ENCODE results near the gene COL6A2.

Gene COL6A2

GRCh38 chr21:46141767-46142581 lies 44.1 kb downstream of the COL6A2 start:
- Histone ChIP-seq H3K4me2 (ENCODE audit: low read length) (no peak overlapping the region), H3K79me2 (ENCODE audit: control insufficient read depth, low read length) (no peaks in the 10 kb centered on the region), H3F3A (ENCODE audit: control insufficient read depth, insufficient read depth) (no peaks in the 10 kb centered on the region), H3K4me1 (ENCODE audit: control insufficient read depth, low read length) (no peaks in the 10 kb centered on the region), H3K9me2 (replicated peaks; ENCODE audit: control insufficient read depth, low read length) (no peaks in the 10 kb centered on the region), H3K36me3 (ENCODE audit: control insufficient read depth, low read length) (no peaks in the 10 kb centered on the region), H3K27me3 (ENCODE audit: control insufficient read depth, low read length) (no peaks in the 10 kb centered on the region), H3K9me3 (ENCODE audit: control insufficient read depth, insufficient read depth, low read length) (peaks cover 5% of the 10 kb centered on the region; the same call in 1 of the 2 replicates), H3K4me3 (ENCODE audit: low read length) (no peak overlapping the region), H3K27ac (ENCODE audit: low read depth, low read length) (no peak overlapping the region), H4K20me1 (ENCODE audit: control insufficient read depth, insufficient read depth, low read depth, low read length) (no peaks in the 10 kb centered on the region)
- TF ChIP-seq CTCF (IDR thresholded peaks at IDR 0.05; ENCODE audit: low read depth, low read length, poor library complexity, severe bottlenecking) (no peak), EZH2phosphoT487 (IDR thresholded peaks at IDR 0.05; ENCODE audit: borderline replicate concordance, low read length) (no peak)

GRCh38 chr21:46142582-46143473 lies 44.9 kb downstream of the COL6A2 start:
- no peak for TF ChIP-seq CTCF (IDR thresholded peaks at IDR 0.05; ENCODE audit: low read depth, low read length, poor library complexity, severe bottlenecking)
- TF ChIP-seq EZH2phosphoT487 (IDR thresholded peaks at IDR 0.05; ENCODE audit: borderline replicate concordance, low read length), result no peak
- no peaks in the 10 kb centered on the region for H3K36me3 ChIP-seq (ENCODE audit: control insufficient read depth, low read length)
- H3F3A ChIP-seq (ENCODE audit: control insufficient read depth, insufficient read depth), result no peaks in the 10 kb centered on the region
- no peaks in the 10 kb centered on the region for H3K27me3 ChIP-seq (ENCODE audit: control insufficient read depth, low read length)
- no peaks in the 10 kb centered on the region for H4K20me1 ChIP-seq (ENCODE audit: control insufficient read depth, insufficient read depth, low read depth, low read length)
- no peaks in the 10 kb centered on the region for H3K4me1 ChIP-seq (ENCODE audit: control insufficient read depth, low read length)
- no peak overlapping the region for H3K27ac ChIP-seq (ENCODE audit: low read depth, low read length)
- H3K9me3 ChIP-seq (ENCODE audit: control insufficient read depth, insufficient read depth, low read length), result peaks cover 5% of the 10 kb centered on the region; the same call in 1 of the 2 replicates
- H3K79me2 ChIP-seq (ENCODE audit: control insufficient read depth, low read length), result no peaks in the 10 kb centered on the region
- no peak overlapping the region for H3K4me2 ChIP-seq (ENCODE audit: low read length)
- H3K9me2 ChIP-seq (replicated peaks; ENCODE audit: control insufficient read depth, low read length), result no peaks in the 10 kb centered on the region
- H3K4me3 ChIP-seq (ENCODE audit: low read length), result no peak overlapping the region

GRCh38 chr21:46144464-46145070 lies 46.7 kb downstream of the COL6A2 start:
- no peaks in the 10 kb centered on the region for H4K20me1 ChIP-seq (ENCODE audit: control insufficient read depth, insufficient read depth, low read depth, low read length)
- H3K9me3 ChIP-seq (ENCODE audit: control insufficient read depth, insufficient read depth, low read length), result peaks cover 5% of the 10 kb centered on the region; the same call in 1 of the 2 replicates
- no peak overlapping the region for H3K4me3 ChIP-seq (ENCODE audit: low read length)
- H3K4me2 ChIP-seq (ENCODE audit: low read length), result no peak overlapping the region
- no peaks in the 10 kb centered on the region for H3K4me1 ChIP-seq (ENCODE audit: control insufficient read depth, low read length)
- TF ChIP-seq EZH2phosphoT487 (IDR thresholded peaks at IDR 0.05; ENCODE audit: borderline replicate concordance, low read length) (no peak), CTCF (IDR thresholded peaks at IDR 0.05; ENCODE audit: low read depth, low read length, poor library complexity, severe bottlenecking) (no peak)
- H3K27ac ChIP-seq (ENCODE audit: low read depth, low read length), result no peak overlapping the region
- no peaks in the 10 kb centered on the region for H3K36me3 ChIP-seq (ENCODE audit: control insufficient read depth, low read length)
- H3K79me2 ChIP-seq (ENCODE audit: control insufficient read depth, low read length), result no peaks in the 10 kb centered on the region
- no peaks in the 10 kb centered on the region for H3F3A ChIP-seq (ENCODE audit: control insufficient read depth, insufficient read depth)
- H3K9me2 ChIP-seq (replicated peaks; ENCODE audit: control insufficient read depth, low read length), result no peaks in the 10 kb centered on the region
- H3K27me3 ChIP-seq (ENCODE audit: control insufficient read depth, low read length), result no peaks in the 10 kb centered on the region

Measured in DOHH2 (cell line).